B cell (primary cell): ENCODE data around the gene ARHGEF7. TPM values are rescaled to one million over a fixed set of nuclear protein-coding genes. Genes with fewer than 3 reads are reported as not detected.

Experiments
- ATAC-seq: fragments of 200-7000 bp; cut with Tn5 transposase; one replicate; pipeline ENCODE4 v1.10.0; 2021; ENCODE audit warnings: low read depth, mild to moderate bottlenecking, moderate number of reproducible peaks, moderate library complexity
- CTCF ChIA-PET: fragments of 350-600 bp; sonication (Branson Sonifier 250); formaldehyde crosslinking; loops from one replicate; lab custom pipeline; 2021; ENCODE audit warnings: antibody characterized with exemption, inconsistent platforms; lab: Charles Lee
- POLR2A ChIA-PET: fragments of 350-600 bp; sonication (Branson Sonifier 250); formaldehyde crosslinking; loops from one replicate; lab custom pipeline; 2021; ENCODE audit warnings: antibody characterized with exemption; lab: Charles Lee
- DNase-seq: peaks from one replicate; pipeline ENCODE4 v3.0.0; 2013
- H2AFZ ChIP-seq: 2 replicates; pipeline ENCODE4 v1.6.1; 2012; ENCODE audit warnings: mild to moderate bottlenecking, low read depth, low read length; ENCODE audit not compliant: insufficient read depth, poor library complexity, severe bottlenecking
- H3K27ac ChIP-seq, 2 donors: 1 replicate in 1 of 2; 2 replicates in 1 of 2; pipeline ENCODE4 v1.5.1; 2012 to 2013; ENCODE audit warnings: low read length in 2 of 2, mild to moderate bottlenecking in 2 of 2, moderate library complexity in 1 of 2
- H3K27me3 ChIP-seq, 4 experiments: fragments of 200-600 bp in 1 of 4; sonication (generic) in 1 of 4; replicated peaks in 1 of 4; 1 replicate in 2 of 4; 2 replicates in 2 of 4; pipeline versions ENCODE4 v1.6.1 to v1.7.0; 2013 to 2016; ENCODE audit warnings: low read length in 3 of 4, mild to moderate bottlenecking in 2 of 4, mixed read lengths in 1 of 4, moderate library complexity in 1 of 4; ENCODE audit not compliant: insufficient read depth in 4 of 4, control insufficient read depth in 3 of 4; ENCODE audit errors: control extremely low read depth in 1 of 4
- H3K36me3 ChIP-seq, 2 experiments: replicated peaks in 1 of 2; 1 replicate in 1 of 2; 2 replicates in 1 of 2; pipeline versions ENCODE4 v1.6.1 to v1.7.1; 2013; ENCODE audit warnings: low read length in 1 of 2; ENCODE audit not compliant: insufficient read depth in 2 of 2, control insufficient read depth in 1 of 2; ENCODE audit errors: control extremely low read depth in 1 of 2, extremely low read depth in 1 of 2
- H3K4me1 ChIP-seq, 2 donors: fragments of 200-600 bp in 1 of 2; sonication (generic) in 1 of 2; 1 replicate in 1 of 2; 2 replicates in 1 of 2; pipeline versions ENCODE4 v1.5.1 to v1.6.1; 2013 to 2017; ENCODE audit warnings: low read length in 2 of 2; ENCODE audit not compliant: control insufficient read depth in 2 of 2, insufficient read depth in 2 of 2
- H3K4me2 ChIP-seq: replicated peaks from 2 replicates; pipeline ENCODE3; 2012; ENCODE audit warnings: mild to moderate bottlenecking, low read depth, low read length; ENCODE audit not compliant: poor library complexity, severe bottlenecking
- H3K4me3 ChIP-seq, 5 experiments: fragments of 200-600 bp in 1 of 5; sonication (generic) in 1 of 5; 1 replicate in 3 of 5; 2 replicates in 2 of 5; pipeline versions ENCODE4 v1.5.1 to v1.7.0; 2011 to 2016; ENCODE audit warnings: low read length in 4 of 5, mild to moderate bottlenecking in 4 of 5, low read depth in 2 of 5, control low read depth in 1 of 5, moderate library complexity in 1 of 5; ENCODE audit not compliant: insufficient read depth in 1 of 5; ENCODE audit errors: control extremely low read depth in 1 of 5, extremely low read depth in 1 of 5
- H3K79me2 ChIP-seq: fragments of 200-600 bp; sonication (generic); one replicate; pipeline ENCODE4 v1.6.0; 2016; ENCODE audit warnings: low read length; ENCODE audit not compliant: control insufficient read depth, insufficient read depth
- H3K9ac ChIP-seq: fragments of 200-600 bp; sonication (generic); 2 replicates; pipeline ENCODE4 v1.6.1; 2017; ENCODE audit warnings: mild to moderate bottlenecking, low read length, moderate library complexity
- H3K9me3 ChIP-seq, 3 donors: one replicate each; pipeline versions ENCODE4 v1.6.1 to v1.7.1; 2013; ENCODE audit warnings: low read length in 2 of 3; ENCODE audit not compliant: control insufficient read depth in 2 of 3, insufficient read depth in 1 of 3; ENCODE audit errors: control extremely low read depth in 1 of 3
- H4K20me1 ChIP-seq: 2 replicates; pipeline ENCODE4 v1.6.0; 2012; ENCODE audit warnings: mild to moderate bottlenecking, low read length; ENCODE audit not compliant: insufficient read depth, control insufficient read depth, poor library complexity, severe bottlenecking
- H3K27ac Mint-ChIP-seq: one replicate; pipeline ENCODE4 v1.8.0; 2021; ENCODE audit warnings: mixed read lengths
- H3K27me3 Mint-ChIP-seq: one replicate; pipeline ENCODE4 v1.8.0; 2021; ENCODE audit warnings: mixed read lengths
- H3K4me1 Mint-ChIP-seq: one replicate; pipeline ENCODE4 v1.8.0; 2021; ENCODE audit warnings: mixed read lengths
- H3K4me3 Mint-ChIP-seq: one replicate; pipeline ENCODE4 v1.8.0; 2021; ENCODE audit warnings: mixed read lengths
- H3K9me3 Mint-ChIP-seq: one replicate; pipeline ENCODE4 v1.8.0; 2022; ENCODE audit warnings: mixed read lengths; ENCODE audit not compliant: insufficient read depth
- CTCF ChIP-seq: fragments of 200-600 bp; IDR thresholded peaks from one replicate; pipeline ENCODE4 v1.8.0; 2022; ENCODE audit warnings: antibody characterized with exemption, mild to moderate bottlenecking
- EZH2 ChIP-seq: IDR thresholded peaks from 2 replicates; pipeline ENCODE4 v1.6.1; 2012; ENCODE audit warnings: borderline replicate concordance, low read depth, mild to moderate bottlenecking, moderate library complexity, low read length; ENCODE audit not compliant: insufficient read depth, poor library complexity, severe bottlenecking
- WGBS: methylation state at CpG from one replicate; pipeline ENCODE4 v1.1.5; 2013; ENCODE audit warnings: missing lambda C conversion rate; ENCODE audit not compliant: insufficient coverage; 5-methylcytosine and 5-hydroxymethylcytosine counted together
- intact Hi-C: fragments of 100-400 bp; cut with micrococcal nuclease; formaldehyde crosslinking; loops from one replicate; pipeline ENCODE4 v1.10.0; 2022
- polyA plus RNA-seq: library from polyadenylated mRNA; depleted of rRNA; stranded (reverse); fragments of >200 nt; gene quantifications from 2 replicates; pipeline ENCODE4 v1.2.3, GENCODE V29; 2012
- total RNA-seq, 2 donors: library from RNA; stranded (reverse); fragments of 120-200 nt in 1 of 2; gene quantifications; 1 replicate in 1 of 2; 2 replicates in 1 of 2; pipeline versions ENCODE4 v1.2.3 to v1.2.4, GENCODE V29; 2013 to 2022

ARHGEF7 gene
- total and polyA plus RNA-seq, 2 donors (not counting 1 experiment from before 2014, with no cell fraction given): 62.3 to 125 TPM

GRCh38 chr13:111325941-111326620, 211.0 kb downstream of the ARHGEF7 start:
- Histone ChIP-seq H3K36me3 (no peaks in the 10 kb centered on the region), H2AFZ (no peak overlapping the region), H3K9me3 (no peaks in the 10 kb centered on the region), H3K4me2 (no peak overlapping the region), H3K27ac (no peak overlapping the region), H3K4me3 (no peak overlapping the region), H3K4me1 (no peaks in the 10 kb centered on the region), H3K9ac (no peak overlapping the region), H4K20me1 (no peaks in the 10 kb centered on the region), H3K27me3 (no peaks in the 10 kb centered on the region), H3K79me2 (no peaks in the 10 kb centered on the region)
- H3K27me3 Mint-ChIP-seq: no peaks in the 10 kb centered on the region
- CTCF ChIA-PET: no interaction called here
- H3K4me1 Mint-ChIP-seq: no peaks in the 10 kb centered on the region
- no peak overlapping the region for H3K4me3 Mint-ChIP-seq
- DNase-seq (no peak), ATAC-seq (no peak)
- intact Hi-C loops: no loop called here
- POLR2A ChIA-PET: no interaction called here
- no peak overlapping the region for H3K27ac Mint-ChIP-seq
- TF ChIP-seq CTCF (no peak), EZH2 (no peak)
- no peaks in the 10 kb centered on the region for H3K9me3 Mint-ChIP-seq
- WGBS: 92% methylated on average over 33 of the region's 37 CpGs

- H3K79me2 ChIP-seq: no peaks in the 10 kb centered on the region
- WGBS: 89% methylated on average over 12 of the region's 15 CpGs
Observed at GRCh38 chr13:111326621-111326965, 211.5 kb downstream of the ARHGEF7 start.

More at GRCh38 chr13:111326621-111326965, 211.5 kb downstream of the ARHGEF7 start:
- Mint-ChIP-seq H3K4me1 (no peaks in the 10 kb centered on the region), H3K27ac (no peak overlapping the region), H3K4me3 (no peak overlapping the region), H3K27me3 (no peaks in the 10 kb centered on the region), H3K9me3 (no peaks in the 10 kb centered on the region)
- ATAC-seq: no peak
- intact Hi-C loops: no loop called here
- no peak overlapping the region for H2AFZ ChIP-seq
- no peak for DNase-seq
- no peak overlapping the region for H3K9ac ChIP-seq
- H3K4me1 ChIP-seq: no peaks in the 10 kb centered on the region
- no peak overlapping the region for H3K4me2 ChIP-seq
- H3K4me3 ChIP-seq: no peak overlapping the region
- ChIA-PET POLR2A (no interaction called here), CTCF (no interaction called here)
- no peak for TF ChIP-seq EZH2
- H3K9me3 ChIP-seq: no peaks in the 10 kb centered on the region
- no peaks in the 10 kb centered on the region for H3K27me3 ChIP-seq
- no peak overlapping the region for H3K27ac ChIP-seq
- H4K20me1 ChIP-seq: no peaks in the 10 kb centered on the region
- no peaks in the 10 kb centered on the region for H3K36me3 ChIP-seq
